Ovary (tissue), 3 donors: ENCODE measurements around the gene DNAL4.

Experiments used
- EP300 ChIP-seq: sonication (generic); formaldehyde crosslinking; IDR thresholded peaks from one replicate; pipeline ENCODE4 v1.6.1; 2017; ENCODE audit warnings: antibody characterized with exemption
- POLR2A ChIP-seq: fragments of 450-650 bp; IDR thresholded peaks from one replicate; pipeline ENCODE4 v1.6.1; 2017; ENCODE audit warnings: antibody characterized with exemption, mild to moderate bottlenecking, moderate library complexity
- TF ChIP-seq, protein P1 (sequence below), 3 donors: fragments of 450-650 bp in 2 of 3; fragments of 200-600 bp in 1 of 3; IDR thresholded peaks; one replicate each; pipeline versions ENCODE4 v1.5.1 to v1.8.0; 2016 to 2022; ENCODE audit warnings: antibody characterized with exemption in 3 of 3, mild to moderate bottlenecking in 1 of 3
- donor health status: DM: no; HTN: no; CAD: no.

DNA sequence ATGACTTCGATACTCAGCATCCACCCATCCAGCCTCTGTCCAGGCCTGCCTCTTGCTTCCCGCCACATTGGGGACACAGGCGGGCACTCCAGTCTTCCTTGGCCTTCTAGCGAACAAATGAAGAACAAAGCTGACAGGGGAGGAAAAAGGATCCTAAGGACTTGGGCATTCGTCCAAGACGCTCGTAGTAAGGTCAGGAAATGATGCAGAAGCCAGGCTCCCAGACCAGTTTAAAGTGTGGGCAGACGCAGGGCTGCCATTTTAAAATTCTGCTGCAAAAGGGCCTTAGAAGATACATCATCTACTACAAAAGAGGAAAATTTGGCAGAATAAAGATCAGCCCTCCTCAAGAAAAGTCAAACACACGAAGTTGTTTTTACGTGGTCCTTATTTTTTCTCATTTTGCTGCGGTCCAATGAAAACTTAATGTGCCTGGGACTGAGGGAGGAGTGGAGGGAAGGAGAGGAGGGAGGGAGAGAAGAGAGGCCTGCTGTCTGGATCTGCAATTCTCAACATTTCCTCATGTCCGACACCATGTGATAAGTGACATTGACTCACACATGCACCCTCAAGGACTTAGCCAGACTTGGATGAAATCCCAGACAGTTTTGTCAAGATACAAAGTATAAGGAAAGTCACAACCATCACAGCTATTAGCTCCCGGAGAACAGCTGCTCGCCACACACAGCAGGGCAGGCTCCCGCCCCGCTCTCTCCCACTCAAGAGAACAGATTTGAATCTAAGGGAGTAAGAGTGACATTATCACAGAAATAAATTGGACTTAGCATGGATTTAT is 5.7 kb downstream of the DNAL4 start:
- no peak for TF ChIP-seq EP300
- TF ChIP-seq POLR2A, result no peak
- TF ChIP-seq, protein P1, sequence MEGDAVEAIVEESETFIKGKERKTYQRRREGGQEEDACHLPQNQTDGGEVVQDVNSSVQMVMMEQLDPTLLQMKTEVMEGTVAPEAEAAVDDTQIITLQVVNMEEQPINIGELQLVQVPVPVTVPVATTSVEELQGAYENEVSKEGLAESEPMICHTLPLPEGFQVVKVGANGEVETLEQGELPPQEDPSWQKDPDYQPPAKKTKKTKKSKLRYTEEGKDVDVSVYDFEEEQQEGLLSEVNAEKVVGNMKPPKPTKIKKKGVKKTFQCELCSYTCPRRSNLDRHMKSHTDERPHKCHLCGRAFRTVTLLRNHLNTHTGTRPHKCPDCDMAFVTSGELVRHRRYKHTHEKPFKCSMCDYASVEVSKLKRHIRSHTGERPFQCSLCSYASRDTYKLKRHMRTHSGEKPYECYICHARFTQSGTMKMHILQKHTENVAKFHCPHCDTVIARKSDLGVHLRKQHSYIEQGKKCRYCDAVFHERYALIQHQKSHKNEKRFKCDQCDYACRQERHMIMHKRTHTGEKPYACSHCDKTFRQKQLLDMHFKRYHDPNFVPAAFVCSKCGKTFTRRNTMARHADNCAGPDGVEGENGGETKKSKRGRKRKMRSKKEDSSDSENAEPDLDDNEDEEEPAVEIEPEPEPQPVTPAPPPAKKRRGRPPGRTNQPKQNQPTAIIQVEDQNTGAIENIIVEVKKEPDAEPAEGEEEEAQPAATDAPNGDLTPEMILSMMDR (IDR thresholded peaks at IDR 0.05), result no peak
